Vagina (tissue), 2 donors: ENCODE results near the gene VDAC2. TPM values are rescaled to one million over a fixed set of nuclear protein-coding genes. Genes with fewer than 3 reads are reported as not detected.

Source experiments
- DNase-seq, 2 donors: peaks; one replicate each; pipeline ENCODE4 v3.0.0-alpha.2; 2017; ENCODE audit errors: extremely low spot score in 2 of 2
- H3K27ac ChIP-seq: fragments of 200-600 bp; sonication (generic); one replicate; pipeline ENCODE4 v1.5.1; 2019
- H3K27me3 ChIP-seq: fragments of 200-600 bp; sonication (generic); one replicate; pipeline ENCODE4 v1.5.1; 2019
- H3K36me3 ChIP-seq, 2 donors: fragments of 200-600 bp; sonication (generic); one replicate each; pipeline ENCODE4 v1.5.1; 2017 to 2019
- H3K4me1 ChIP-seq: fragments of 200-600 bp; sonication (generic); one replicate; pipeline ENCODE4 v1.5.1; 2019
- H3K4me3 ChIP-seq, 2 donors: fragments of 200-600 bp; sonication (generic); 1 replicate in 1 of 2; 2 replicates in 1 of 2; pipeline ENCODE4 v1.5.1; 2016 to 2019
- H3K9me3 ChIP-seq: fragments of 200-600 bp; sonication (generic); one replicate; pipeline ENCODE4 v1.5.1; 2019
- CTCF ChIP-seq, 3 experiments: fragments of 450-650 bp in 2 of 3; fragments of 200-600 bp in 1 of 3; sonication (generic) in 1 of 3; IDR thresholded peaks; one replicate each; pipeline ENCODE4 v1.5.1; 2017 to 2019; ENCODE audit warnings: antibody characterized with exemption in 3 of 3, mild to moderate bottlenecking in 2 of 3, moderate library complexity in 2 of 3
- POLR2A ChIP-seq, 2 donors: fragments of 450-650 bp; IDR thresholded peaks; one replicate each; pipeline ENCODE4 v1.6.1; 2017; ENCODE audit warnings: antibody characterized with exemption in 2 of 2, mild to moderate bottlenecking in 2 of 2, moderate library complexity in 2 of 2
- POLR2AphosphoS5 ChIP-seq, 2 donors: sonication (generic); formaldehyde crosslinking; IDR thresholded peaks; one replicate each; pipeline ENCODE4 v1.9.0; 2017; ENCODE audit warnings: antibody characterized with exemption in 2 of 2, mild to moderate bottlenecking in 2 of 2, low read depth in 1 of 2; ENCODE audit not compliant: insufficient read depth in 1 of 2
- intact Hi-C: fragments of 100-400 bp; cut with DNase I; formaldehyde crosslinking; loops from one replicate; pipeline ENCODE4 v1.15.1; 2023
- total RNA-seq: library from RNA; depleted of rRNA; stranded (reverse); fragments of >200 nt; gene quantifications from one replicate; pipeline ENCODE4 v1.2.3, GENCODE V29; 2016

The VDAC2 gene
- total RNA-seq, 1 donor from 2014 or later = 127 TPM

- Histone ChIP-seq H3K4me3 (no peak overlapping the region), H3K36me3 (no peaks in the 10 kb centered on the region), H3K9me3 (no peaks in the 10 kb centered on the region), H3K27me3 (no peaks in the 10 kb centered on the region), H3K27ac (no peak overlapping the region), H3K4me1 (peaks cover 10% of the 10 kb centered on the region)
- TF ChIP-seq POLR2AphosphoS5 (IDR thresholded peaks at IDR 0.05; ENCODE audit: insufficient read depth in 1 of 2, low read depth in 1 of 2) = no peak
- no peak for TF ChIP-seq POLR2A (IDR thresholded peaks at IDR 0.05)
- no peak for DNase-seq
- intact Hi-C loops = no loop called here
Measured at GRCh38 chr10:75260990-75261389, 50.4 kb downstream of the VDAC2 start.

- no peak overlapping the region for H3K27ac ChIP-seq
- no peak for DNase-seq
- no peak overlapping the region for H3K4me3 ChIP-seq
- H3K9me3 ChIP-seq = no peaks in the 10 kb centered on the region
- intact Hi-C loops = no loop called here
- TF ChIP-seq POLR2AphosphoS5 (IDR thresholded peaks at IDR 0.05; ENCODE audit: insufficient read depth in 1 of 2, low read depth in 1 of 2) (no peak), CTCF (IDR thresholded peaks at IDR 0.05) (no peak), POLR2A (IDR thresholded peaks at IDR 0.05) (no peak)
- no peaks in the 10 kb centered on the region for H3K27me3 ChIP-seq
- H3K4me1 ChIP-seq = peaks cover 10% of the 10 kb centered on the region
- no peaks in the 10 kb centered on the region for H3K36me3 ChIP-seq
Measured at GRCh38 chr10:75261813-75262705, 51.5 kb downstream of the VDAC2 start.

- intact Hi-C loops = no loop called here
- H3K27ac ChIP-seq = no peak overlapping the region
- H3K4me3 ChIP-seq = no peak overlapping the region
- H3K36me3 ChIP-seq = no peaks in the 10 kb centered on the region
- H3K4me1 ChIP-seq = peaks cover 10% of the 10 kb centered on the region
- H3K9me3 ChIP-seq = no peaks in the 10 kb centered on the region
- DNase-seq = no peak
- no peaks in the 10 kb centered on the region for H3K27me3 ChIP-seq
- TF ChIP-seq CTCF (IDR thresholded peaks at IDR 0.05) (no peak), POLR2A (IDR thresholded peaks at IDR 0.05) (no peak), POLR2AphosphoS5 (IDR thresholded peaks at IDR 0.05; ENCODE audit: insufficient read depth in 1 of 2, low read depth in 1 of 2) (no peak)
Measured at GRCh38 chr10:75263806-75264205, 53.2 kb downstream of the VDAC2 start.

GRCh38 chr10:75265856-75266255 is 55.3 kb downstream of the VDAC2 start:
- no peak for TF ChIP-seq POLR2A (IDR thresholded peaks at IDR 0.05)
- no peak for TF ChIP-seq POLR2AphosphoS5 (IDR thresholded peaks at IDR 0.05; ENCODE audit: insufficient read depth in 1 of 2, low read depth in 1 of 2)
- TF ChIP-seq CTCF (IDR thresholded peaks at IDR 0.05) = no peak
- H3K27me3 ChIP-seq = no peaks in the 10 kb centered on the region
- peaks cover 10% of the 10 kb centered on the region for H3K4me1 ChIP-seq
- H3K27ac ChIP-seq = no peak overlapping the region
- no peak for DNase-seq
- H3K4me3 ChIP-seq = no peak overlapping the region
- H3K36me3 ChIP-seq = no peaks in the 10 kb centered on the region
- H3K9me3 ChIP-seq = no peaks in the 10 kb centered on the region
- intact Hi-C loops = no loop called here

GRCh38 chr10:75266945-75267344 is 56.3 kb downstream of the VDAC2 start:
- no peak overlapping the region for H3K27ac ChIP-seq
- no peaks in the 10 kb centered on the region for H3K9me3 ChIP-seq
- H3K27me3 ChIP-seq = no peaks in the 10 kb centered on the region
- intact Hi-C loops = no loop called here
- H3K36me3 ChIP-seq = no peaks in the 10 kb centered on the region
- no peak for DNase-seq
- peaks cover 7% of the 10 kb centered on the region for H3K4me1 ChIP-seq
- H3K4me3 ChIP-seq = no peak overlapping the region
- no peak for TF ChIP-seq POLR2A (IDR thresholded peaks at IDR 0.05)
- no peak for TF ChIP-seq CTCF (IDR thresholded peaks at IDR 0.05)
- TF ChIP-seq POLR2AphosphoS5 (IDR thresholded peaks at IDR 0.05; ENCODE audit: insufficient read depth in 1 of 2, low read depth in 1 of 2) = no peak
